Cortex of kidney (tissue), 1 donor: ENCODE data around the gene KCP.

ENCODE experiments used
- DNase-seq: peaks from one replicate; lab custom pipeline; 2025; lab: John Stamatoyannopoulos, UW

KCP gene

DNA sequence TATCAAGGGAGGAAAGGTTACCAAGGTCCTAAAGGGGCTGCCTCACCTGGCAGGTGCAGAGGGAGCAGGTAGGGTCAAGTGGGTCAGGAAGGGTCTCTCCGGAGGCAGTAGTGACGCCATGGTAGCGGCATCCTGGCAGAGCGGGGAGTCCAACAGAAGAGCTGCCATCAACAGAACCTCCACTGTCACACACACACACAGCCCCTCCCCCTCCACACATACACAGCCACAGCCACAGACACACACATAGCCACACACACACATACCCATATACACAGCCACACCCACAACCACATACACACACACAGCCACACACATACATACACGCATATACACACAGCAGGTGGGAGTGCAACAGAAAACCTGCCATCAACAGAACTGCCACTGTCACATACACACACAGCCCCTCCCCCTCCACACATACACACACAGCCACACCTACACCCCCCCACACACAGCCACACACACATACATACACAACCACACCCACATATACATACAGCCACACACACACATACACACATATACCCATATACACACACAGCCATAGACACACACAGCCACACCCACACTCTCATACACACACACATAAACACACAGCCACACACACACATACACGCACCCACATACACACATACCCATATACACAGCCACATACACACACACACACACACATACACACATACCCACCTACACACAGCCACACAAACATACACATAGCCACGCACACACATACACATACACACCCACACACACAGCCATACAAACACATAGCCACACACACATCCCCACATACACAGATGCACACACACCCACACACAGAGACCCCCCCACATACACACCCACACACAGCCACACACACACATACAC, 23.1 kb downstream of the KCP start:
- DNase-seq: no peak

DNA sequence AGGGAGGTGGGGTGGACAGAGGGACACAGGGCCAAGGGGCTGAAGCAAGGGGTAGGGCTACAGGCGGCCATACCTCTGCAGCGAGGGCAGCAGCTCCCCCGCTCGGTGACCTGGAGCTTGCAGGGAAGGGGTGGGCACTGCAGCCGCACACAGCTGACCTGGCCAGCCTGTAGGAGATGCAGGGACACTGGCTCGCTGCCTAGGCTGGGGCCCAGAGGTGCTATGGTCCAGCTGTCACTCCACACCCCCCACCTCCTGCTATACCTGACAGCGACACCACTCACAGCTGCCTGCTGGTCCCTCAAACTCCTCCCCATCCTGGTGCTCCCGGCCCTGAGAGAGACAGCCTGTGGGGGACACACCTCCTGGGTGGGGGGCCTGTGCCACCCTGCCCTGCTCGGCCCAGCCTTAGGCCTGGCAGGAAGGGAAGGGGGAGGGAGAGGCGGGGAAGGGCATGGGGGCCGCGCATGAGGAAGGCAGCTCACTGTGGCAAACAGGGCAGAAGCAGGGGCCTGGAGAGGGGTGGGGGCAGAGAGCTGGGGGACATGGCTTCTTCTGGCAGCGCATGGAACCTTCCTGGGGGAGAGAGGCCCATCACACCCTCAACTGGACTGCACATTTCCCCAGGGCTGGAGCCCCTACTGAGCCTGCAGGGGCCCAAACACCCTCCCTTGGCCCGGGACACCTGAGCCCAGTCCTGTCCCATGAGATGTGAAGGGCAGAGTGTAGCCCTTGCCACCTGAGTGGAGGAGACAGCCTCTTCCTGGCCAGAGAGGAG, 23.9 kb downstream of the KCP start:
- DNase-seq: no peak

GRCh38 chr7:128885370-128886187, 24.9 kb downstream of the KCP start:
- no peak for DNase-seq

DNA sequence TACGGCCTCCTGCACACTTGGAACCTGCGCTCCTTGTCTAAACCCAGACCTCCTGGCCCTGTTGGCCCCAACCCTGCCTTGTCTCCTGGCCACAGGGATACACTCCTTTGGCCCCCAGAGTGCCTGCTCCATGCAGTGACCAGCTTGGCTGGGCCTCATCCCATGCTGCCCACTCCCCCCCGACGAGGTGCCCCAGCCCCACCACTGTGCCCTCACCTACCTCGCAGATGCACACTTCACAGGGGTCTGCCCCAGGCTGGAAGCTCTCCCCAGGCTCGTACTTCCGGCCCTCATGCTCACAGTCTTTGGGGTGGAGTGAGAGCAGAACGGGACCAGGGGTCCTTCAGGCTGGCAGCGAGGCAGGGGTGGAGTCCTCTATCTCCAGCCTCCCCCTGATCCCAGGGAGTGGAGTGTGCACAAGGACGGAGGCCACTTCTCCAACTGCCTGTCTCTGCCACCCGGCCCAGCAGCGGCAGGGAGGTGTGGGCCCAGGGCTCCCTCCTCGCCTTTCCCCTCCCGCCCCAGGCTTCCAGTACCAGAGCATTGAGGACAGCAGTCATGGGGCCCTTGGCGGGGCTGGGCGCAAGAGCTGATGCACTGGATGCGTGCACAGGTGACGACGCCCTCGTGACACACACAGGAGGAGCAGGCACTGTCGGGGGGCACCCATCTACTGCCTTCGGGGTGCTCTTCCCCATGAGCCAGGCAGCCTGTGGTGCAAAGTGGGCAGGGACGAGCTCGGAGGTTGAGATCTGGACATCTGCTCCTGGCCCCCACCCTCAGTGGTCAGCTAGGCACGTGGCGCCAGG, 25.7 kb downstream of the KCP start:
- DNase-seq: no peak

GRCh38 chr7:128883622-128884448, 26.7 kb downstream of the KCP start:
- no peak for DNase-seq

GRCh38 chr7:128882134-128882533, 28.4 kb downstream of the KCP start:
- no peak for DNase-seq

- no peak for DNase-seq
Measured at GRCh38 chr7:128881458-128882125, 28.9 kb downstream of the KCP start.

GRCh38 chr7:128880791-128881457, 29.6 kb downstream of the KCP start:
- no peak for DNase-seq

DNA sequence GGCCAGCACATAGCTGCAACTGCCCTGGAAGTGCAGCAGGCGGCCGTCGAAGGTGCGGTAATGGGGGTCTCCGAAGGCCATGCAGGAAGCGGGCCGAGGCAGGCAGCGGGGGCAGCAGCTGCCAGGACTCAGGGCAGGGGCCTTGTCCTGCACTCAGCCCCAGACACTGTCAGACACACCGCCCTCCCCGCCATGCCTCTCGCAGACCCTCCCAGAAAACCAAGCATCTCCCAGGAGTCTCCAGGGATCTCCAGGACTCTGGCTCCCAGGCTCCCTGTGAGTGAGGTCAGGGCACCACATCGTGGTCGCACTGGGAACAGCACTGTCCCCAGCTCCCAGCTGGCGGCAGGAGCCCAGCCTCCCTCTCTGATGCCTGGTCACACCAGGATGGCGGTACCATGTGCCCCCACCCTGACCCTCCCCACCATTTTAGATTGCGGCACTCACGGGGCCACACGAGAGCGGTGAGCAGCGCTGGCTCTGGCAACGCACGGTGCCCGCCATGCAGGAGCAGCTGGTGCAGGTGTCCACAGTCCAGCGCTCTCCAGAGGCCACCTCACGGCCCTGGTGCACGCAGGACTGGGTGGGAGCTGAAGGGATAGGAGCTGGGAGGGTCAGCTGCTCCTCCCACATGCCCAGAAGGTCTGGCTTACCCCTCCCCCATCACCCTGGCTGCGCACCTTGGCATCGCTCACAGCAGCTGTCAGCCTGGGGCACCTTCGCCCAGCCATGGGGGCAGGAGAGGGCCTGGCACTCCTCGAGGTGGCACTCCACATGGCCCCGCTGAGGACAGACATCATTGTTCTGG, 30.4 kb downstream of the KCP start:
- no peak for DNase-seq

- DNase-seq: no peak
Measured at GRCh38 chr7:128879461-128879938, 31.0 kb downstream of the KCP start.

DNA sequence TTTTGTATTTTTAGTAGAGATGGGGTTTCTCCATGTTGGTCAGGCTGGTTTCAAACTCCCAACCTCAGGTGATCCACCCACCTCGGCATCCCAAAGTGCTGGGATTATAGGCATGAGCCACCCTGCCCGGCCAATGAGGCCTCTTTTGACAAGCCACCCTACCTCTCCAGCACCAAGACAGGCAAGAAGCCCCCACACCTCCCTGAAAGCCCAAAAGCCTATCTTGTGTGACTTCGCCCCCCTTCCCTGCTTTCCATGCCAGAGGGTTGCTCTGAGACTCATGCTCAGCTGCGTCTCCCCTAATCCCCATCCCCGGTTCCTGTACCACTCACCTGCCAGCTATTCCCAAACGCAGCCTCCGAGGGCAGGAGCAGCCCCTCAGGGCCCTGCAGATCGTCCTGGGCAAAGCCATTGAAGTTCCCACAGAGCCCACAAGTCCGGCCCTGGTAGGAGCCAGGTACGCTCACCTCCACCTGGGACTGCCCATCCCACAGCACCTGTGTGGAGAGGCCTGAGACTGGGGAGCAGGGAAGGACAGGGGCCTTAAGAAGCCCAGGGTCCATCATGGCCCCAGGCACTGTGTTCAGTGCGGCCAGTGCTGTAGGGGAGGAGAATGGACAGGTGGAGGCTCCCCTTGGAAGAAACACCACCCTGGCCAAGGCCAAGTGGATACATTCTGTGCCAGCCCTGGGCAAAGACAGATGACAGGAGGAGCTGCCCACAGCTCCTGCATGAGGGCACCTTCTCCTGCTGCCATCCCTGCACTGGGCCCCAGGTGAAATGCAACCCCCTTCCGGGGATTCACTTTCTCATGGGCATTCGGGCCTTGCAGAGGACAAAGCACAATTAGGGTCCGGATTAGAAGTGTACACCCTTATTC, 32.0 kb downstream of the KCP start:
- no peak for DNase-seq

DNA sequence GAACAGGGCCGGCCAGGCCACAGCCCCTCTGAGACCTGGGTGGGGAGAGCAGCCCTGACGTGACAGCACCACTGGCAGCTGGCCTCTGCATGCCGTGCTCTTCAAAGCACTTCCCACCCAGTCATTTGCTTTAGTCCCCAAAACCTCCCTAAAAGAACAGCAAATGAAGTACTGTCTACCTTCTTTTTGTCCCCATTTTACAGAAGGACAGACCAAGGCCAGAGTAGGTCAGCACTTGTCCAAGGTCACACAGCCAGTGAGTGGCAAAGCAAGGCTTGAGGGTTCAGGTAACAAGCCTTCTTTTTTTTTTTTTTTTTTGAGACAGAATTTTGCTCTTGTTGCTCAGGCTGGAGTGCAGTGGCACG, 32.8 kb downstream of the KCP start:
- no peak for DNase-seq

GRCh38 chr7:128876978-128877755, 33.3 kb downstream of the KCP start:
- no peak for DNase-seq

DNA sequence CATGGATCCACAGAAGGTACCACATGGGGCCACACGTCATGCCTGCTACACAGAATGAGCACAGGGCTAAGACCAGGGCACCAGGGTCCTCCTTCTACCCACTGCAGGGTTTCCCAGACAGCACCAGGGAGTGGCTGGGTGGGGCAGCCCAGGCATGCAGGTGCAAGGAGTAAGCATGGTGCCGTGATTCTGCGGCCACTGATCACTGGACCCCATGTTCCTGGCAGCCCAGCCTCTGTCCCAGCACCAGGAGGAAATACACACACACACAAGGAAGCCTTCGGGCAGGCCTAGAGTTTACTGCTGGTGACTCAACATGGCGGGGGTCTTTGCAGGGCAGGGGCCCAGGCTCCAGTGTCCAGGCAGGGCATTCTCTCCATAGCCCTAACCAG, 33.9 kb downstream of the KCP start:
- DNase-seq: no peak

GRCh38 chr7:128876127-128876526, 34.4 kb downstream of the KCP start:
- no peak for DNase-seq

GRCh38 chr7:128875523-128875948, 35.0 kb downstream of the KCP start:
- DNase-seq: no peak
